ENCODE results near the gene TRUB2. TPM values are rescaled to one million over a fixed set of nuclear protein-coding genes. Genes with fewer than 3 reads are reported as not detected.
"Not testable (repeated sequence)": the region's sequence is repeated elsewhere in the genome, so short reads cannot be mapped to it uniquely, and the experiment has no call there.

Gene TRUB2
- total RNA-seq, 1 experiment from 2014 or later, result 33.2 TPM

DNA sequence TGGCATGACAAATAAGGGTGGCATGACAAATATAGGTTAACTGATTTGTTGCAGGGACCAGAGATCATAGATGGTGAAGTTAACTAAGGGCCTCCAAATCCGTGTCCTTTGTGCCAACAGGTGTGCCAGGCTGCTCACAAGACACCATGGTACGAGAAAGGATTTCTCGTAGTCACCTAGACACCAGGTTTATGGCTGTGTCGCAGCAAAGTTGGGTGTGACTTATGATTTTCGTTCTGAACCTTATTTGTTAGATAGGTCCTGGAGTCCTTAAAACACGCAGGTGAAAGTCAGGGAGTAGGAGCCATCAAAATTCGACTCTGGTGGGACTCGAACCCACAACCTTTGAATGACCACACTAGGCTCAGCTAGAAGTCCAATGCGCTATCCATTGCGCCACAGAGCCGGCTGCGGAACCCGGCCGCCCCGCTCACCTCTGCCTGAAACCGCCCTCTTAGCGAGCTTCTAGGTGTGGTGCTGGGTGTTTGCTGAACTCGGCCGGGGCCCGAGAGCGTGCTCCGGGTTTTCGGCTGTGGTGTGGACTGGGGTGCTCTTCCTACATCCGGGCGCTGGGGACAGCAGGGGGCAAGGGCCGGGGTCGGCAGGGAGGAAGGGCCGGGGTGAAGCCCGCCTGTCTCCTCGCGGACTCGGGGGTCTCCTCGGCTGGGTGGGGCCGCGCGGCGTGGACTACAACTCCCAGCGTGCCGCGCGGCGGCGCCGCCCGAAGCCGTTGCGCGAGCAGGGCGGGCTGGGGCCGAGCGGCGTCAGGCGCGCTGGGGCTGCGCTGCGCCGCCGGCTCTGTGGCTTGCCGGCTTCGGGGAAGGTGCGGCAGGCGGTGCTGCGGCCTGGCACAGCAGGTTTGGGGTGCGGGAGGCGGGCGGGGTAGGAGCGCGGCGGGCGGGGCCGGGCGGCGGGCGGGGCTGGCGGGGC, 17.8 kb upstream of the TRUB2 start, which contains the start of gene SLC27A4 (continued):
- TF ChIP-seq, protein P1, sequence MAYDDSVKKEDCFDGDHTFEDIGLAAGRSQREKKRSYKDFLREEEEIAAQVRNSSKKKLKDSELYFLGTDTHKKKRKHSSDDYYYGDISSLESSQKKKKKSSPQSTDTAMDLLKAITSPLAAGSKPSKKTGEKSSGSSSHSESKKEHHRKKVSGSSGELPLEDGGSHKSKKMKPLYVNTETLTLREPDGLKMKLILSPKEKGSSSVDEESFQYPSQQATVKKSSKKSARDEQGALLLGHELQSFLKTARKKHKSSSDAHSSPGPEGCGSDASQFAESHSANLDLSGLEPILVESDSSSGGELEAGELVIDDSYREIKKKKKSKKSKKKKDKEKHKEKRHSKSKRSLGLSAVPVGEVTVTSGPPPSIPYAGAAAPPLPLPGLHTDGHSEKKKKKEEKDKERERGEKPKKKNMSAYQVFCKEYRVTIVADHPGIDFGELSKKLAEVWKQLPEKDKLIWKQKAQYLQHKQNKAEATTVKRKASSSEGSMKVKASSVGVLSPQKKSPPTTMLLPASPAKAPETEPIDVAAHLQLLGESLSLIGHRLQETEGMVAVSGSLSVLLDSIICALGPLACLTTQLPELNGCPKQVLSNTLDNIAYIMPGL (CRISPR knock-in tag; IDR thresholded peaks at IDR 0.05), result peak; percentile 92
- TF ChIP-seq GABPB1 (CRISPR knock-in tag; IDR thresholded peaks at IDR 0.05) (peak; percentile 34; the same call in 1 of the 2 replicates), ZNF232 (CRISPR knock-in tag; IDR thresholded peaks at IDR 0.05) (no peak), TCF7 (CRISPR knock-in tag; IDR thresholded peaks at IDR 0.05; ENCODE audit: low read depth) (no peak), TEAD1 (CRISPR knock-in tag; IDR thresholded peaks at IDR 0.05) (peak; percentile 13; the same call in 1 of the 2 replicates), CREM (CRISPR knock-in tag; IDR thresholded peaks at IDR 0.05) (peak; percentile 78; the same call in 1 of the 2 replicates), PRDM15 (CRISPR knock-in tag; IDR thresholded peaks at IDR 0.05) (peak; percentile 82), ATF1 (CRISPR knock-in tag; IDR thresholded peaks at IDR 0.05) (no peak), SP1 (CRISPR knock-in tag; conservative IDR thresholded peaks at IDR 0.05) (peak; percentile 86)

DNA sequence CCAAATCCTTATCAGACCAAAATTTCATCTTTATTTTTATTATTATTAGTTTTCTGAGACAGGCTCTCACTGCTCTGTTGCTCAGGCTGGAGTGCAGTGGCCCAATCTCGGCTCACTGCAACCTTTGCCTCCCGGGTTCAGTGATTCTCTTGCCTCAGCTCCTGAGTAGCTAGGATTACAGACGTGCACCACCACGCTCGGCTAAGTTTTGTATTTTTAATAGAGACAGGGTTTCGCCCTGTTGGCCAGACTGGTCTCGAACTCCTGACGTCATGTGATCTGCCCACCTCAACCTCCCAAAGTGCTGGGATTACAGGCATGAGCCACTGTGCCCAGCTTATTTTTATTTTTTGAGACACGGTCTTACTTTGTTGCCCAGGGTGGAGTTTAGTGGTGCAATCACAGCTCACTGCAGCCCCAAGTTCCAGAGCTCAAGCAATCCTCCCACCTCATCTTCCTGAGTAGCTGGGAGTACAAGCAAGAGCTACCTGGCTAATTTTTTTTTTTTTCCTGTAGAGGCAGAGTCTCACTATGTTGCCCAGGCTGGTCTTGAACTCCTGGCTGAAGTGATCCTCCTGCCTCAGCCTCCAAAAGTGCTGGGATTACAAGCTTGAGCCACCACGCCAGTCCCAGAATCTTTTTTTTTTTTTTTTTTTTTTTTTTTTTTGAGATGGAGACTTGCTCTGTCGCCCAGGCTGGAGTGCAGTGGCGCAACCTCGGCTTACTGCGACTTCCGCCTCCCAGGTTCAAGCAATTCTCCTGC, 16.8 kb upstream of the TRUB2 start:
- not testable (repeated sequence) for H3K4me1 Mint-ChIP-seq; H3K9me3 Mint-ChIP-seq; ATAC-seq; H3K27ac Mint-ChIP-seq; H3K36me3 Mint-ChIP-seq; H3K4me3 Mint-ChIP-seq; DNase-seq (ENCODE audit: low spot score); H3K27me3 Mint-ChIP-seq (ENCODE audit: low read depth)
- ChIA-PET POLR2A (interaction anchor here (0.7 kb wide), 3 partner anchors 21 to 944 kb away, joined by 3 to 5 read pairs (median 4); no protein-coding TSS in a partner anchor), CTCF (interaction anchor here (1.4 to 2.0 kb wide), 2 partner anchors 44 to 71 kb away, joined by 5 to 12 read pairs; no protein-coding TSS in a partner anchor)

- H3K36me3 Mint-ChIP-seq, result no peaks in the 10 kb centered on the region; the same call in 1 of the 2 replicates
- CTCF ChIA-PET, result interaction anchor here (0.7 to 1.0 kb wide), 3 partner anchors 62 to 144 kb away, joined by 3 read pairs; partner anchors contain the start of genes GOLGA2 and SWI5
- no peak for DNase-seq (ENCODE audit: low spot score)
These were observed 15.7 kb upstream of the TRUB2 start for GRCh38 chr9:128337936-128338335.

More at GRCh38 chr9:128337936-128338335, 15.7 kb upstream of the TRUB2 start:
- H3K4me1 Mint-ChIP-seq, result peaks cover 5% of the 10 kb centered on the region; the same call in 1 of the 2 replicates
- H3K4me3 Mint-ChIP-seq, result no peak overlapping the region
- H3K9me3 Mint-ChIP-seq, result no peaks in the 10 kb centered on the region
- H3K27ac Mint-ChIP-seq, result 0 out of 2 replicates have a peak overlapping the region, but pooled peaks have one; percentile 37
- POLR2A ChIA-PET, result interaction anchor here (0.6 kb wide), 1 partner anchor 36 kb away, joined by 5 read pairs; no protein-coding TSS in a partner anchor
- no peak for ATAC-seq
- no peak for TF ChIP-seq ATF6 (CRISPR knock-in tag; IDR thresholded peaks at IDR 0.05)
- no peak for TF ChIP-seq TCF7 (CRISPR knock-in tag; IDR thresholded peaks at IDR 0.05; ENCODE audit: low read depth)
- no peaks in the 10 kb centered on the region for H3K27me3 Mint-ChIP-seq (ENCODE audit: low read depth)
